Sigmoid colon (tissue), 7 donors: ENCODE data around the gene DDR2. TPM values are rescaled to one million over a fixed set of nuclear protein-coding genes. Genes with fewer than 3 reads are reported as not detected.

Experiments used
- DNase-seq: peaks from one replicate; pipeline ENCODE4 v3.0.0-alpha.2; 2019
- H3K27ac ChIP-seq, 4 donors: fragments of 200-600 bp; sonication (generic); one replicate each; pipeline ENCODE4 v1.5.1; 2016 to 2019; ENCODE audit warnings: mild to moderate bottlenecking in 1 of 4
- H3K27me3 ChIP-seq, 3 donors: fragments of 200-600 bp; sonication (generic); one replicate each; pipeline ENCODE4 v1.5.1; 2019; ENCODE audit warnings: mild to moderate bottlenecking in 1 of 3
- H3K36me3 ChIP-seq, 4 donors: fragments of 200-600 bp; sonication (generic); one replicate each; pipeline ENCODE4 v1.5.1; 2016 to 2019
- H3K4me1 ChIP-seq, 4 donors: fragments of 200-600 bp; sonication (generic); one replicate each; pipeline ENCODE4 v1.5.1; 2017 to 2019
- H3K4me3 ChIP-seq, 4 donors: fragments of 200-600 bp; sonication (generic); one replicate each; pipeline ENCODE4 v1.5.1; 2017 to 2019; ENCODE audit warnings: mild to moderate bottlenecking in 2 of 4, moderate library complexity in 1 of 4
- H3K9me3 ChIP-seq, 4 donors: fragments of 200-600 bp in 3 of 4; sonication (generic) in 3 of 4; one replicate each; pipeline versions ENCODE4 v1.5.1 to v1.6.1; 2013 to 2019
- EP300 ChIP-seq, 4 donors: sonication (generic); formaldehyde crosslinking; IDR thresholded peaks; one replicate each; pipeline ENCODE4 v1.6.1; 2017; ENCODE audit warnings: antibody characterized with exemption in 4 of 4
- POLR2A ChIP-seq, 2 donors: fragments of 450-650 bp; IDR thresholded peaks; one replicate each; pipeline ENCODE4 v1.6.1; 2016; ENCODE audit warnings: antibody characterized with exemption in 2 of 2, mild to moderate bottlenecking in 2 of 2, moderate library complexity in 2 of 2
- POLR2AphosphoS5 ChIP-seq, 4 donors: sonication (generic); formaldehyde crosslinking; IDR thresholded peaks; one replicate each; pipeline ENCODE4 v1.6.1; 2017; ENCODE audit warnings: antibody characterized with exemption in 4 of 4
- WGBS, 2 donors: extraction: QIAGEN DNeasy Blood & Tissue Kit; methylation state at CpG; one replicate each; pipeline ENCODE4 v1.1.7; 2013; 5-methylcytosine and 5-hydroxymethylcytosine counted together
- intact Hi-C: fragments of 100-400 bp; cut with DNase I; formaldehyde crosslinking; loops from one replicate; pipeline ENCODE4 v1.15.1; 2023
- polyA plus RNA-seq, 3 donors: library from polyadenylated mRNA; stranded (reverse); fragments of 200-250 nt; gene quantifications; one replicate each; pipeline ENCODE4 v1.2.3, GENCODE V29; 2013
- total RNA-seq, 4 donors: library from RNA; depleted of rRNA; stranded (reverse); fragments of >200 nt; gene quantifications; one replicate each; pipeline ENCODE4 v1.1.0, GENCODE V29; 2016
- TF ChIP-seq, protein P1 (sequence below), 4 experiments: fragments of 450-650 bp in 3 of 4; fragments of 200-600 bp in 1 of 4; IDR thresholded peaks; one replicate each; pipeline ENCODE4 v1.5.1; 2016 to 2019; ENCODE audit warnings: antibody characterized with exemption in 4 of 4, mild to moderate bottlenecking in 3 of 4, moderate library complexity in 2 of 4
- donor health status: healthy with polysubstance abuse.
- donor health status: Bipolar disorder and iron deficiency.
- donor health status: healthy.

The DDR2 gene
- total and polyA plus RNA-seq, 7 donors: 3.5 to 236 (median 150) TPM

DNA sequence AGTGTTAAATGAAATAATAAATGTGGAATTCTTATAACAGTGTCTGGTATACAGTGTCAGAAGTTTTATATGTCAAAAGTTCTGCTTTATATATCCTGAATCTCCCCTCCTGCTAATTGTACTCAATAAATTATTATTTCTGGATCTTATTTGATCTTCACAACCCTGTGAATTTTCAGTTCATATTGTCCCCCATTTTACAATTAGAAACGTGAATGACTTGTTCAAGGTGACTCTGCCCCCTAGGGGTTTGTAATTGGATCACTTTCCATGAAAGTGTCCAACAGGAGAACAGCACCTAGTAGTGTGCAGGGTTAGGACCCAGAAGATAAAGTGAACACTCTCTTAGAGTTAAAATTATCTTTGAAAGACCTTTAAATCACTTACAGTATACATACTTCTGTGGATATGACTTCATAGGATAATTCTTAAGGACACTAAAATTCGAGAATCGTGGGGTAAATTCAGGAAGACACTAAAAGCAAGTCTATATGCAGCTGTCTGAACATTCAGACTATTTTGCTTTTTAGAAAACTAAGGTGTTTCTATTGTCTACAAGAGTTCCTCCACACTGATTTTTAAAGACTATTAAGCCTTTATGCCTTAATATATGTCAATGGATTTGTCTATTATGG is 4.5 kb upstream of the DDR2 start:
- whole genome bisulfite sequencing, 2 donors: 58 to 63% methylated on average over 3 of the region's 3 CpGs

DNA sequence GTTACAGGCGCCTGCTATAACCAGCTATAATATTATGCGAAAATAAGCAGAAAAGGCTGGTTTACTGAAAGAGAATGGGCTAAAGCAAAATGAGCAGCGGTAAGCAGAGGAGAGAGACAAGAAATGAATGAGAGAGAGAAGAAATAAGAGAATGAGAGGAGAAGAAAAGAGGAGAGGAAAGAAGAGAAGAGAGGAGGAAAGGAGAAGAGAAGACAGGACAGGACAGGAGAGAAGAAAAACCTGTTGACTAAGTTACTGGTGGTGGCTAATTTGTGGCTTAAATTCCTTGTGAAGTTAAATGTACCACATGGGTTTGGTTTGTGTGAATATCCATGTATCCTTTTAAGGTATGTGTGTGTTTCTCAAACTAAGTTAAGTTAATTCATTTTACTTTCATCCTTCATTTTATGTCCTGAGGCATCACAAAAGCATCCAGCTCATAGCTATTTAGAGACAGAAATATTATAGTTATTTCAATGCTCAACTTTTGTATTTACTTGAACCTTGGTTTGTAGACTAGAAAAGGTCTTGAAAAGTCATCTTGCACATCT is 3.1 kb upstream of the DDR2 start:
- no peak for DNase-seq
- no peaks in the 10 kb centered on the region for H3K36me3 ChIP-seq
- H3K27me3 ChIP-seq: no peaks in the 10 kb centered on the region
- H3K4me3 ChIP-seq: no peak overlapping the region
- peaks cover 0 to 75% (median 65%) of the 10 kb centered on the region in 4 donors for H3K4me1 ChIP-seq
- H3K9me3 ChIP-seq: no peaks in the 10 kb centered on the region
- TF ChIP-seq EP300 (IDR thresholded peaks at IDR 0.05): no peak
- TF ChIP-seq, protein P1, sequence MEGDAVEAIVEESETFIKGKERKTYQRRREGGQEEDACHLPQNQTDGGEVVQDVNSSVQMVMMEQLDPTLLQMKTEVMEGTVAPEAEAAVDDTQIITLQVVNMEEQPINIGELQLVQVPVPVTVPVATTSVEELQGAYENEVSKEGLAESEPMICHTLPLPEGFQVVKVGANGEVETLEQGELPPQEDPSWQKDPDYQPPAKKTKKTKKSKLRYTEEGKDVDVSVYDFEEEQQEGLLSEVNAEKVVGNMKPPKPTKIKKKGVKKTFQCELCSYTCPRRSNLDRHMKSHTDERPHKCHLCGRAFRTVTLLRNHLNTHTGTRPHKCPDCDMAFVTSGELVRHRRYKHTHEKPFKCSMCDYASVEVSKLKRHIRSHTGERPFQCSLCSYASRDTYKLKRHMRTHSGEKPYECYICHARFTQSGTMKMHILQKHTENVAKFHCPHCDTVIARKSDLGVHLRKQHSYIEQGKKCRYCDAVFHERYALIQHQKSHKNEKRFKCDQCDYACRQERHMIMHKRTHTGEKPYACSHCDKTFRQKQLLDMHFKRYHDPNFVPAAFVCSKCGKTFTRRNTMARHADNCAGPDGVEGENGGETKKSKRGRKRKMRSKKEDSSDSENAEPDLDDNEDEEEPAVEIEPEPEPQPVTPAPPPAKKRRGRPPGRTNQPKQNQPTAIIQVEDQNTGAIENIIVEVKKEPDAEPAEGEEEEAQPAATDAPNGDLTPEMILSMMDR (IDR thresholded peaks at IDR 0.05): no peak
- TF ChIP-seq POLR2A (IDR thresholded peaks at IDR 0.05): no peak
- TF ChIP-seq POLR2AphosphoS5 (IDR thresholded peaks at IDR 0.05): no peak
- H3K27ac ChIP-seq: peak overlapping the region; percentile 90 to 94 (median 90)
- intact Hi-C loops: loop anchor here (5.0 kb wide), 1 partner anchor 163 kb away; the partner anchor contains the start of gene HSD17B7
- 94 to 97% methylated on average over 3 of the region's 3 CpGs for WGBS, 2 donors

More for the DNA sequence above, 4.5 kb upstream of the DDR2 start:
- intact Hi-C loops: loop anchor here (5.0 kb wide), 1 partner anchor 165 kb away; the partner anchor contains the start of gene HSD17B7
- Histone ChIP-seq H3K4me1 (peaks cover 0 to 76% (median 67%) of the 10 kb centered on the region in 4 donors), H3K27me3 (no peaks in the 10 kb centered on the region), H3K36me3 (no peaks in the 10 kb centered on the region), H3K27ac (peak overlapping the region; percentile 74 to 94 (median 87)), H3K9me3 (no peaks in the 10 kb centered on the region), H3K4me3 (no peak overlapping the region)
- TF ChIP-seq, protein P1 (IDR thresholded peaks at IDR 0.05): peak in 1 of 4 experiments; percentile 21
- TF ChIP-seq POLR2A (IDR thresholded peaks at IDR 0.05): no peak
- no peak for DNase-seq

DNA sequence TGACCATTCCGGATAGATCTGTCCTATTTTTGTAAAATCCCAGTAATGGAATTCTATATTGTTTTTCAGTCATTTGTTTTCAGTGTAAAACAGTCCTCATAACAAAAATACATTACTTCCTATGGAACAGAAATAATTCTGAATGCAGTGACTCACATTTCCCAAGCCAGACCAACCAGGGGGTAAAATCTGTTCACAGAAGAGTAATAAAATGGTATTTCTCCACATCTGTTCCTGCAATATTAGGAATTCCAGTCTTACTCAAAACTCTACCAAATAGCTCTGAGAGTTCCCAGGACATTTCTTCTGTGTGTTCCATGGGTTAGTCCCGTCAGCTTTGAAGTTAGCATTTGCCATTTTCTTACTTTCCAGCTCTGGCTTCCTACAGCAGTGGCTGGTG is 2.6 kb upstream of the DDR2 start:
- Histone ChIP-seq H3K27ac (peak overlapping the region; percentile 90 to 94 (median 90)), H3K9me3 (no peaks in the 10 kb centered on the region), H3K27me3 (no peaks in the 10 kb centered on the region), H3K4me3 (no peak overlapping the region), H3K36me3 (no peaks in the 10 kb centered on the region), H3K4me1 (peaks cover 0 to 73% (median 65%) of the 10 kb centered on the region in 4 donors)
- 89 to 90% methylated on average over 2 of the region's 2 CpGs for WGBS, 2 donors
- TF ChIP-seq, protein P1 (IDR thresholded peaks at IDR 0.05): no peak
- TF ChIP-seq POLR2AphosphoS5 (IDR thresholded peaks at IDR 0.05): peak in 1 of 4 donors; percentile 17
- DNase-seq: no peak
- intact Hi-C loops: loop anchor here (5.0 kb wide), 3 partner anchors 58 to 163 kb away; partner anchors contain the start of gene HSD17B7

DNA sequence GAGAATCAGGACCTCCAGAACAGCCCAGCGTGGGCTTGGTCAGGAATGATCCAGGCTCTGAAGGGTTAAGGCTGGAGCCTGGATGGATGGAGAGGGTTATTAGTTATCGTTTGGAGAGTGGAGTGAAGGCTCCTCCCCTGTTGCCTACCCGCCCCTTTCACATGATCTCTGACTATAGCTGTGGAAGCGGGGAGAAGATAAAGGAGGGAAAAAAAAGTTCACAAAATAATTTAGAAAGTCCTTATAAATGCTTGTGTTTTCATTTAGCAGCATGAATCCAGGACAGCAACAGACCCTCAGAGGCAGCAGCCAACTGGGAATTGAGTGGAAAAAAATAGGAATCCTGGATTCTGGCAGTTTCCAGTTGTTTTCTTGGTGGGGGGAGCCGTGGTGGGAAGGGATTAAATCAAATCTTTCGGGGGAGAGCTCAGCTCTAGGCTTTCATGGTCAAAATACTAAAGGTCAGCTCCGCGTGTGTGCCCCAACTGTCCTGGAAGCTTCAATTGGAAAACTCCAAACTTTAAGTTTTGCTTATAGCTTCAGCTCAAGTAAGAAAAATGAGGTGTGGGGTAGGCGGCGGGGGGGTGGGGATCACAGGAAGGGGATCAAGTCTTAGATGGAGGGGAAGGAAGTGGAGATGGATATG is 595 bp upstream of the DDR2 start:
- no peaks in the 10 kb centered on the region for H3K9me3 ChIP-seq
- intact Hi-C loops: loop anchor here (5.0 kb wide), 2 partner anchors 56 to 101 kb away; no protein-coding TSS in a partner anchor

More for the DNA sequence above, 595 bp upstream of the DDR2 start:
- peak; percentile 79 for DNase-seq
- Histone ChIP-seq H3K36me3 (no peaks in the 10 kb centered on the region), H3K27ac (peak overlapping the region; percentile 90 to 94 (median 90)), H3K4me3 (peak overlapping the region; percentile 37 to 56 (median 56)), H3K27me3 (no peaks in the 10 kb centered on the region), H3K4me1 (peaks cover 0 to 73% (median 64%) of the 10 kb centered on the region in 4 donors)
- WGBS, 2 donors: 62 to 63% methylated on average over 10 of the region's 10 CpGs
- TF ChIP-seq EP300 (IDR thresholded peaks at IDR 0.05) (no peak), POLR2A (IDR thresholded peaks at IDR 0.05) (peak in 1 of 2 donors; percentile 54), POLR2AphosphoS5 (IDR thresholded peaks at IDR 0.05) (peak; percentile 55 to 76 (median 70))
- TF ChIP-seq, protein P1 (IDR thresholded peaks at IDR 0.05): no peak
